Ascending aorta (tissue), 2 donors: ENCODE data around the gene CD34. TPM values are rescaled to one million over a fixed set of nuclear protein-coding genes. Genes with fewer than 3 reads are reported as not detected.

Experiments used
- DNase-seq, 2 donors: peaks; one replicate each; pipeline ENCODE4 v3.0.0-alpha.2; 2019; ENCODE audit warnings: low spot score in 2 of 2
- H3K27ac ChIP-seq, 2 donors: fragments of 200-600 bp; sonication (generic); one replicate each; pipeline ENCODE4 v1.5.1; 2016 to 2017; ENCODE audit warnings: mild to moderate bottlenecking in 1 of 2
- H3K27me3 ChIP-seq: fragments of 200-600 bp; sonication (generic); one replicate; pipeline ENCODE4 v1.5.1; 2017
- H3K36me3 ChIP-seq, 2 donors: fragments of 200-600 bp; sonication (generic); one replicate each; pipeline ENCODE4 v1.5.1; 2016
- H3K4me1 ChIP-seq, 2 donors: fragments of 200-600 bp; sonication (generic); one replicate each; pipeline ENCODE4 v1.5.1; 2016 to 2017; ENCODE audit warnings: mild to moderate bottlenecking in 1 of 2
- H3K4me3 ChIP-seq, 2 donors: fragments of 200-600 bp; sonication (generic); one replicate each; pipeline ENCODE4 v1.5.1; 2016 to 2017; ENCODE audit warnings: mild to moderate bottlenecking in 1 of 2
- H3K9me3 ChIP-seq, 2 donors: fragments of 200-600 bp; sonication (generic); one replicate each; pipeline ENCODE4 v1.5.1; 2016
- intact Hi-C: fragments of 100-400 bp; cut with DNase I; formaldehyde crosslinking; loops from one replicate; pipeline ENCODE4 v1.15.1; 2023
- total RNA-seq: library from RNA; depleted of rRNA; stranded (reverse); fragments of >200 nt; gene quantifications from one replicate; pipeline ENCODE4 v1.1.0, GENCODE V29; 2016
- TF ChIP-seq, protein P1 (sequence below), 3 experiments: fragments of 200-600 bp in 2 of 3; fragments of 450-650 bp in 1 of 3; sonication (generic) in 2 of 3; IDR thresholded peaks; one replicate each; pipeline ENCODE4 v1.5.1; 2016 to 2019; ENCODE audit warnings: antibody characterized with exemption in 3 of 3, mild to moderate bottlenecking in 1 of 3, moderate library complexity in 1 of 3

Gene CD34
- total RNA-seq, 1 donor from 2014 or later: 142 TPM

DNA sequence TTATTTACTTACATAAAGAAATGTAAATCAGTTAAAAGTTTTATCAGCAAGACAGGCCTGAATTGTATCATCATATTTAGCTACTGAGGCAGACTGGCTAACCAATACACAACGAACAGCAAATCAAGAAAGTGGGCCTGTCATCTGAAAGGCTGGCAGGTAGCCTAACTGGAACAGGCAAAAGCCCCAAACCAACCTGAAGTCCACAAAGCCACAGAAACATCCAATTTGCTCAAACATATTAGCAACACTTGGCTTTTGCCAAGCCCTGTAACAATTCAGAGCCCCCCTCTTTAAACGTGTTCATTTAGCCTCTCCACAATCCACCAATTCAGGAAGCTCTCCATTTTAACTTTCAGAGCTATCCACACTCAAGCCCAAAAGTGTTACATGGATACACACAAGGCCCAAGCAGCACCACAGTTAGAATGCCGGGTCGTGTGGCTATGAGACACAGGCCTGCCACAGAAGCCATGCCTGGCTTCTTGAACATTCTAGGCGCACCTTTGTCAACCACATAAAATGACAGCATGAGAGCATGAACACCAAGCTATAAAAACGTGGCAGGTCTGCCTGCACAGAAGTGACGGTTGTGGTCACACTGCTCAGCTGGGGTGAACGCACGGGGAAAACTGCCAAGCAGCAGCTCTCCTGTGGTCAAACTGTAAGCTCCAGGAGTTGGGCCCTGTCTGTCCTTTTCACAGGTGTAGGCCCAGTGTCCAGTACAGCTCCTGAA, 49.3 kb downstream of the CD34 start:
- intact Hi-C loops: loop anchor here (10.0 kb wide), 1 partner anchor 47 kb away; no protein-coding TSS in a partner anchor
- no peaks in the 10 kb centered on the region for H3K9me3 ChIP-seq
- peak in 1 of 2 donors; percentile 58 for DNase-seq
- H3K27me3 ChIP-seq: no peaks in the 10 kb centered on the region
- no peak overlapping the region for H3K4me3 ChIP-seq
- H3K4me1 ChIP-seq: peaks cover 17 to 48% of the 10 kb centered on the region in 2 donors
- TF ChIP-seq, protein P1, sequence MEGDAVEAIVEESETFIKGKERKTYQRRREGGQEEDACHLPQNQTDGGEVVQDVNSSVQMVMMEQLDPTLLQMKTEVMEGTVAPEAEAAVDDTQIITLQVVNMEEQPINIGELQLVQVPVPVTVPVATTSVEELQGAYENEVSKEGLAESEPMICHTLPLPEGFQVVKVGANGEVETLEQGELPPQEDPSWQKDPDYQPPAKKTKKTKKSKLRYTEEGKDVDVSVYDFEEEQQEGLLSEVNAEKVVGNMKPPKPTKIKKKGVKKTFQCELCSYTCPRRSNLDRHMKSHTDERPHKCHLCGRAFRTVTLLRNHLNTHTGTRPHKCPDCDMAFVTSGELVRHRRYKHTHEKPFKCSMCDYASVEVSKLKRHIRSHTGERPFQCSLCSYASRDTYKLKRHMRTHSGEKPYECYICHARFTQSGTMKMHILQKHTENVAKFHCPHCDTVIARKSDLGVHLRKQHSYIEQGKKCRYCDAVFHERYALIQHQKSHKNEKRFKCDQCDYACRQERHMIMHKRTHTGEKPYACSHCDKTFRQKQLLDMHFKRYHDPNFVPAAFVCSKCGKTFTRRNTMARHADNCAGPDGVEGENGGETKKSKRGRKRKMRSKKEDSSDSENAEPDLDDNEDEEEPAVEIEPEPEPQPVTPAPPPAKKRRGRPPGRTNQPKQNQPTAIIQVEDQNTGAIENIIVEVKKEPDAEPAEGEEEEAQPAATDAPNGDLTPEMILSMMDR (IDR thresholded peaks at IDR 0.05): no peak
- peaks cover 3 to 13% of the 10 kb centered on the region in 2 donors for H3K36me3 ChIP-seq
- peak overlapping the region; percentile 26 to 55 for H3K27ac ChIP-seq

DNA sequence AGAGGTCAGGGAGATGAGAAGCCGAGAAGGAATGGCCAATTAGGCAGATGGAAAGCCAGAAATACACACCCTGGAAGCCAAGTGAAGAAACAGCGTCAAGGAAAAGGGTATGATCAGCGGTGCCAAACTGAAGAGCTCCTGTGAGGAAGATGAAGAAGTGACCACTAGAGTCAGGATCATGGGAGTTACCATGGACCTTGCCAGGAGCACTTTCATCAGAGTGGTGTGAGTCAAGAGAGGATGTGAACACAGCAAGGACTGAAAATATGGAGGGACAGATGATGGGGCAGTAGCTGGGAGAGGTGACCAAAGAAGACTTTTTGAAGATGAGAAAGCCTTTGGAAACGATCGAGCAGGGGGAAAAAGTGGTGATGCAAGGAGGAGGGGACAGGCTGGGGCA, 50.4 kb downstream of the CD34 start:
- no peaks in the 10 kb centered on the region for H3K27me3 ChIP-seq
- H3K27ac ChIP-seq: peak overlapping the region in 1 of 2 donors; percentile 22
- H3K4me3 ChIP-seq: no peak overlapping the region
- peaks cover 3 to 11% of the 10 kb centered on the region in 2 donors for H3K36me3 ChIP-seq
- no peaks in the 10 kb centered on the region for H3K9me3 ChIP-seq
- intact Hi-C loops: loop anchor here (10.0 kb wide), 1 partner anchor 46 kb away; no protein-coding TSS in a partner anchor
- peak in 1 of 2 donors; percentile 58 for DNase-seq
- TF ChIP-seq, protein P1 (IDR thresholded peaks at IDR 0.05): no peak
- H3K4me1 ChIP-seq: peaks cover 13 to 37% of the 10 kb centered on the region in 2 donors

DNA sequence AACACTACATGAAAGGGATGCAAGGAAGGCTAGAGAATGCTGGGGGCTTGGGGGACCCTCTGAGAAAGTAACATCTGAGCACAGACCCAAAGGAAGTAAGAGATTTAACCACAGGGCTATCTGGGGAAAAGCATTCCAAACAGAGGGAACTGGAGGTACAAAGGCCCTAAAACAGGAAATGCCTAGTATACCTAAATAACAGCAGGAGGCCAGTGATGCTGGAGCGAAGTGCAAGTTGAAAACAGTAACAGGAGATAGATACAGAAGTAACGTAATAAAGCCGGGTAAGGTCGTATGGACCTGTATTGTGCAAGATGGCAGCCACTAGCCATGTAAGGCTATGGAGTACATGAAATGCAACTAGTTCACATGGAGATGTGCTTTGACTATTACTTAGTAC, 52.1 kb downstream of the CD34 start:
- H3K27ac ChIP-seq: peak overlapping the region in 1 of 2 donors; percentile 41
- peak in 1 of 2 donors; percentile 12 for DNase-seq
- intact Hi-C loops: no loop called here
- no peaks in the 10 kb centered on the region for H3K9me3 ChIP-seq
- no peak overlapping the region for H3K4me3 ChIP-seq
- no peaks in the 10 kb centered on the region for H3K27me3 ChIP-seq
- H3K4me1 ChIP-seq: peaks cover 10 to 33% of the 10 kb centered on the region in 2 donors
- TF ChIP-seq, protein P1 (IDR thresholded peaks at IDR 0.05): no peak
- peaks cover 3 to 11% of the 10 kb centered on the region in 2 donors for H3K36me3 ChIP-seq

DNA sequence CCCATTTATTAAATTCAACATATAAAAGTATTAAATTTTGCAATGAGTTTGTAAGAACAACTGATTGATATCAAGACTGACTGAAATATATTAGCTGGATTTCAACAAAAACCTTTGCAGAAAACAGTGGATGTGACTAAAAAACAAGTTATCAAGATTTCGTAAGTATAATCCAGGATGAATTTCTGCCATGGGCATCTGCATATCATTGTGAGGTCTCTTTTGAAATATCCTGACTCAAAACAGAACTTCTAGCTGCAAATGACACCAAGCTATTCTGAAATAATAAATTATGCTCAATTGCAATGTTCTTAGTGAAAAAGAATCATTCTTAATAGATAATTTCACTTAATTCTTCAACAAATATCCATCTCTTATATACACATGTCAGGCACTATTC, 52.6 kb downstream of the CD34 start:
- Histone ChIP-seq H3K9me3 (no peaks in the 10 kb centered on the region), H3K4me3 (no peak overlapping the region), H3K36me3 (peaks cover 3 to 14% of the 10 kb centered on the region in 2 donors), H3K4me1 (peaks cover 10 to 33% of the 10 kb centered on the region in 2 donors), H3K27me3 (no peaks in the 10 kb centered on the region), H3K27ac (peak overlapping the region in 1 of 2 donors; percentile 41)
- TF ChIP-seq, protein P1 (IDR thresholded peaks at IDR 0.05): no peak
- DNase-seq: no peak
- intact Hi-C loops: no loop called here

DNA sequence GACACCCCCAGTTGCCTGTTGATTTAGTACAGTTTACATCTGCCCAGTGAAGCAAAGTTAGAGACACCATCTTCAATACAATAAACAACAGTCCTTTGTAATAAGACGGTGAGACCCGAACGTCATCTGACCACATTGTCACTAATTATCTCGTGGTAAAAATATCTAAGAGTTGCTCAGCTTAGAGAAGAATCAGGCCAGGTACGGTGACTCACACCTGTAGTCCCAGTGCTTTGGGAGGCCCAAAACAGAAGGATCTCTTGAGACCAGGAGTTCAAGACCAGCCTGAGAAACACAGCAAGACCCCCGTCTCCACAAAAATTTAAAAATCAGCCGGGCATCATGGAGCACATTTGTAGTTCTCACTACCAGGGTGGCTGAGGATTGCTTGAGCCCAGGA, 53.5 kb downstream of the CD34 start:
- Histone ChIP-seq H3K36me3 (peaks cover 3 to 14% of the 10 kb centered on the region in 2 donors), H3K4me1 (peaks cover 10 to 41% of the 10 kb centered on the region in 2 donors), H3K27ac (peak overlapping the region in 1 of 2 donors; percentile 37), H3K4me3 (no peak overlapping the region), H3K9me3 (no peaks in the 10 kb centered on the region), H3K27me3 (no peaks in the 10 kb centered on the region)
- TF ChIP-seq, protein P1 (IDR thresholded peaks at IDR 0.05): no peak
- peak in 1 of 2 donors; percentile 39 for DNase-seq
- intact Hi-C loops: no loop called here
